Caco-2 (cell line): Measurements from ENCODE around the gene PCDH15. TPM values are rescaled to one million over a fixed set of nuclear protein-coding genes. Genes with fewer than 3 reads are reported as not detected.

Experiments used
- BruUV-seq: library from RNA; stranded (reverse); fragments of 400-500 nt; replicated peaks from 2 replicates; lab custom pipeline; 2021; lab: Mats Ljungman, UMichigan
- CTCF ChIA-PET: fragments of 300-600 bp; sonication (Branson Sonifier 250); formaldehyde crosslinking; loops from one replicate; lab custom pipeline; 2022; ENCODE audit warnings: antibody characterized with exemption; lab: Charles Lee
- POLR2A ChIA-PET: fragments of 300-600 bp; sonication (Branson Sonifier 250); formaldehyde crosslinking; loops from one replicate; lab custom pipeline; 2022; ENCODE audit warnings: antibody characterized with exemption; lab: Charles Lee
- DNase-seq, 2 experiments: peaks; one replicate each; pipeline versions ENCODE4 v3.0.0 to v3.0.0-alpha.2; 2020 to 2022
- H3K27me3 ChIP-seq: replicated peaks from 2 replicates; pipeline ENCODE4 v1.6.0; 2011; ENCODE audit warnings: low read length; ENCODE audit not compliant: control insufficient read depth, insufficient read depth
- H3K36me3 ChIP-seq: 2 replicates; pipeline ENCODE4 v1.5.1; 2011; ENCODE audit warnings: low read length; ENCODE audit not compliant: control insufficient read depth, insufficient read depth
- H3K4me1 ChIP-seq: fragments of 250-450 bp; sonication (Bioruptor Pico); 2 replicates; pipeline ENCODE4 v1.5.1; 2020; ENCODE audit warnings: mild to moderate bottlenecking
- H3K4me3 ChIP-seq: 2 replicates; pipeline ENCODE4 v1.5.1; 2011; ENCODE audit warnings: low read depth, mild to moderate bottlenecking, control low read depth, low read length
- H3K9me3 ChIP-seq: fragments of 250-450 bp; sonication (Bioruptor Pico); 2 replicates; pipeline ENCODE4 v1.5.1; 2020; ENCODE audit warnings: mild to moderate bottlenecking, moderate library complexity
- H3K27ac Mint-ChIP-seq: one replicate; pipeline ENCODE4 v1.8.0; 2022; ENCODE audit warnings: mixed read lengths; ENCODE audit not compliant: unreplicated experiment
- H3K27me3 Mint-ChIP-seq: one replicate; pipeline ENCODE4 v1.8.0; 2022; ENCODE audit warnings: mixed read lengths; ENCODE audit not compliant: insufficient read depth, unreplicated experiment
- H3K36me3 Mint-ChIP-seq: one replicate; pipeline ENCODE4 v1.8.0; 2022; ENCODE audit warnings: mild to moderate bottlenecking, mixed read lengths; ENCODE audit not compliant: insufficient read depth, unreplicated experiment
- H3K4me1 Mint-ChIP-seq: one replicate; pipeline ENCODE4 v1.8.0; 2022; ENCODE audit warnings: low read depth, mixed read lengths; ENCODE audit not compliant: unreplicated experiment
- H3K4me3 Mint-ChIP-seq: one replicate; pipeline ENCODE4 v1.8.0; 2022; ENCODE audit warnings: mild to moderate bottlenecking, moderate library complexity, mixed read lengths; ENCODE audit not compliant: unreplicated experiment
- H3K9me3 Mint-ChIP-seq: one replicate; pipeline ENCODE4 v1.8.0; 2022; ENCODE audit warnings: mixed read lengths; ENCODE audit not compliant: unreplicated experiment
- CTCF ChIP-seq, 2 experiments: fragments of 200-600 bp in 1 of 2; IDR thresholded peaks; 1 replicate in 1 of 2; 2 replicates in 1 of 2; pipeline versions ENCODE4 v1.5.1 to v1.8.0; 2011 to 2022; ENCODE audit warnings: antibody characterized with exemption in 1 of 2, control low read depth in 1 of 2, inconsistent platforms in 1 of 2, low read depth in 1 of 2, low read length in 1 of 2, mild to moderate bottlenecking in 1 of 2, moderate library complexity in 1 of 2; ENCODE audit not compliant: insufficient read depth in 1 of 2, severe bottlenecking in 1 of 2, unreplicated experiment in 1 of 2
- intact Hi-C: fragments of 100-400 bp; cut with micrococcal nuclease; formaldehyde crosslinking; loops from one replicate; pipeline ENCODE4 v1.10.0; 2022; ENCODE audit not compliant: unreplicated experiment
- total RNA-seq: library from RNA; stranded (reverse); gene quantifications from 2 replicates; pipeline ENCODE4 v1.2.3, GENCODE V29; 2022

PCDH15 gene
- total RNA-seq, 1 experiment from 2014 or later: 0.02 TPM

- Mint-ChIP-seq H3K36me3 (no peaks in the 10 kb centered on the region), H3K27me3 (peaks cover 2% of the 10 kb centered on the region), H3K4me1 (peaks cover 9% of the 10 kb centered on the region), H3K9me3 (no peaks in the 10 kb centered on the region), H3K27ac (no peak overlapping the region), H3K4me3 (no peak overlapping the region)
- BruUV-seq: no TSS peak
- no peaks in the 10 kb centered on the region for H3K27me3 ChIP-seq
- H3K4me1 ChIP-seq: no peaks in the 10 kb centered on the region
- no peak for TF ChIP-seq CTCF (IDR thresholded peaks at IDR 0.05; ENCODE audit: insufficient read depth in 1 of 2, low read depth in 1 of 2, low read length in 1 of 2, severe bottlenecking in 1 of 2, unreplicated experiment in 1 of 2)
- POLR2A ChIA-PET: no interaction called here
- intact Hi-C loops: no loop called here
- no peaks in the 10 kb centered on the region for H3K36me3 ChIP-seq
- DNase-seq: no peak
- H3K4me3 ChIP-seq: no peak overlapping the region
- CTCF ChIA-PET: no interaction called here
- H3K9me3 ChIP-seq: no peaks in the 10 kb centered on the region
Observed at GRCh38 chr10:54469587-54470323, 331.3 kb downstream of the PCDH15 start.

- CTCF ChIA-PET: no interaction called here
- Histone ChIP-seq H3K9me3 (no peaks in the 10 kb centered on the region), H3K4me1 (no peaks in the 10 kb centered on the region), H3K27me3 (no peaks in the 10 kb centered on the region; the same call in 1 of the 2 replicates), H3K4me3 (no peak overlapping the region), H3K36me3 (no peaks in the 10 kb centered on the region)
- DNase-seq: no peak
- no peak for TF ChIP-seq CTCF (IDR thresholded peaks at IDR 0.05; ENCODE audit: insufficient read depth in 1 of 2, low read depth in 1 of 2, low read length in 1 of 2, severe bottlenecking in 1 of 2, unreplicated experiment in 1 of 2)
- no peaks in the 10 kb centered on the region for H3K9me3 Mint-ChIP-seq
- no peaks in the 10 kb centered on the region for H3K4me1 Mint-ChIP-seq
- H3K36me3 Mint-ChIP-seq: no peaks in the 10 kb centered on the region
- no peaks in the 10 kb centered on the region for H3K27me3 Mint-ChIP-seq
- no TSS peak for BruUV-seq
- H3K27ac Mint-ChIP-seq: no peak overlapping the region
- POLR2A ChIA-PET: no interaction called here
- intact Hi-C loops: no loop called here
- H3K4me3 Mint-ChIP-seq: no peak overlapping the region
Observed at GRCh38 chr10:54454271-54454670, 346.8 kb downstream of the PCDH15 start.

GRCh38 chr10:54449056-54449455 lies 352.0 kb downstream of the PCDH15 start:
- no peaks in the 10 kb centered on the region for H3K27me3 Mint-ChIP-seq
- H3K9me3 Mint-ChIP-seq: no peaks in the 10 kb centered on the region
- no peaks in the 10 kb centered on the region for H3K9me3 ChIP-seq
- H3K4me1 Mint-ChIP-seq: no peaks in the 10 kb centered on the region
- H3K27ac Mint-ChIP-seq: no peak overlapping the region
- no TSS peak for BruUV-seq
- TF ChIP-seq CTCF (IDR thresholded peaks at IDR 0.05; ENCODE audit: insufficient read depth in 1 of 2, low read depth in 1 of 2, low read length in 1 of 2, severe bottlenecking in 1 of 2, unreplicated experiment in 1 of 2): no peak
- no peak overlapping the region for H3K4me3 Mint-ChIP-seq
- H3K36me3 Mint-ChIP-seq: no peaks in the 10 kb centered on the region
- POLR2A ChIA-PET: no interaction called here
- no peak overlapping the region for H3K4me3 ChIP-seq
- intact Hi-C loops: no loop called here
- H3K27me3 ChIP-seq: no peaks in the 10 kb centered on the region
- no peaks in the 10 kb centered on the region for H3K4me1 ChIP-seq
- DNase-seq: no peak
- no peaks in the 10 kb centered on the region for H3K36me3 ChIP-seq
- CTCF ChIA-PET: no interaction called here
